ENCODE measurements around the gene RNGTT.

DNA sequence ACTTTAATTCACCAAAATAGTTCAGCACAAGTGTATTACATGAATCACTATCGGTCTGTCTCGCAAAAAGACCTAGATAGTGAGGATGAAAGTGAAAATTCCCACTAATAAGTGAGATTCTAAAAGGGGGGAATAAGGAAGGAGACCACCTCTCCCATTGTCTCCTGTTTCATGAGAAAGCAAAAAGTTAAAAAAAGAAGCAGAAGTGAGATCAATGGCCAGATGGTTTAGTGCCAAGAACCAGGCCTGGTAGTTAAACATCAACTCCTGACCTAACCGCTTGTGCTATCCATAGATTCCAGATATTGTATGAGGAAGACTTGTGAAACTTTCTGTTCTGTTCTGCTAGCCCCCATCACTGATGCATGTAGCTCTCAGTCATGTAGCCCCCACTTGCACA lies 293.0 kb downstream of the RNGTT start:
- TF ChIP-seq EZH2phosphoT487 (IDR thresholded peaks at IDR 0.05; ENCODE audit: insufficient read depth, low read depth), result no peak
- TF ChIP-seq EZH2 (IDR thresholded peaks at IDR 0.05; ENCODE audit: insufficient read depth, poor library complexity, severe bottlenecking), result no peak
